Stomach (tissue), 4 donors: ENCODE results near the gene SBF1.
"Not testable (repeated sequence)": the region's sequence is repeated elsewhere in the genome, so short reads cannot be mapped to it uniquely, and the experiment has no call there.

Experiments
- EP300 ChIP-seq: sonication (generic); formaldehyde crosslinking; IDR thresholded peaks from one replicate; pipeline ENCODE4 v1.6.1; 2017; ENCODE audit warnings: antibody characterized with exemption
- POLR2A ChIP-seq, 4 donors: fragments of 450-650 bp; IDR thresholded peaks; one replicate each; pipeline ENCODE4 v1.6.1; 2016; ENCODE audit warnings: antibody characterized with exemption in 4 of 4, control low read depth in 2 of 4, mild to moderate bottlenecking in 1 of 4, moderate library complexity in 1 of 4
- TF ChIP-seq, protein P1 (sequence below), 7 experiments: fragments of 450-650 bp in 4 of 7; fragments of 200-600 bp in 3 of 7; sonication (generic) in 3 of 7; IDR thresholded peaks; one replicate each; pipeline ENCODE4 v1.5.1; 2016 to 2019; ENCODE audit warnings: antibody characterized with exemption in 7 of 7, control low read depth in 2 of 7, mild to moderate bottlenecking in 1 of 7

DNA sequence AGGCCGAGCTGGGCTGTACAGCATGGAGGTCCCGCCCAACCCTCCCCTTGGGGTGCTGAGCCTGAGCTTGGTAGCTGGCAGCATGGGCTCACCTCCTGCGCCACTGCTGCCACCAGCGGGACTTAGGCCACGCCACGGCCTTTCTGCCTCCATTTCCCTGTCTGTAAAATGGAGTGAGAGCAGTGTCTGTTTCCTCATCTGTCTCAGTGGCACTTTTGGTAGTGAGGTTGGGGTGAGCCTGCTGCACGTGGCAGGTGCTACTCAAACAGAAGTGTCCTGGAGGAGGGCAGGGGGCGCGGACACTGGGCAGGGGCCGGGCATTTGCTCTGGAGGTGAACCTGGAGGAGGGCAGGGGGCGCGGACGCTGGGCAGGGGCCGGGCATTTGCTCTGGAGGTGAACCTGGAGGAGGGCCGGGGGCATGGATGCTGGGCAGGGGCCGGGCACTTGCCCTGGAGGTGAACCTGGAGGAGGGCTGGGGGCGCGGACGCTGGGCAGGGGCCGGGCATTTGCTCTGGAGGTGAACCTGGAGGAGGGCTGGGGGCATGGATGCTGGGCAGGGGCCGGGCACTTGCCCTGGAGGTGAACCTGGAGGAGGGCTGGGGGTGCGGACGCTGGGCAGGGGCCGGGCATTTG lies 41.8 kb downstream of the SBF1 start:
- not testable (repeated sequence) for TF ChIP-seq EP300; POLR2A (IDR thresholded peaks at IDR 0.05)
- TF ChIP-seq, protein P1, sequence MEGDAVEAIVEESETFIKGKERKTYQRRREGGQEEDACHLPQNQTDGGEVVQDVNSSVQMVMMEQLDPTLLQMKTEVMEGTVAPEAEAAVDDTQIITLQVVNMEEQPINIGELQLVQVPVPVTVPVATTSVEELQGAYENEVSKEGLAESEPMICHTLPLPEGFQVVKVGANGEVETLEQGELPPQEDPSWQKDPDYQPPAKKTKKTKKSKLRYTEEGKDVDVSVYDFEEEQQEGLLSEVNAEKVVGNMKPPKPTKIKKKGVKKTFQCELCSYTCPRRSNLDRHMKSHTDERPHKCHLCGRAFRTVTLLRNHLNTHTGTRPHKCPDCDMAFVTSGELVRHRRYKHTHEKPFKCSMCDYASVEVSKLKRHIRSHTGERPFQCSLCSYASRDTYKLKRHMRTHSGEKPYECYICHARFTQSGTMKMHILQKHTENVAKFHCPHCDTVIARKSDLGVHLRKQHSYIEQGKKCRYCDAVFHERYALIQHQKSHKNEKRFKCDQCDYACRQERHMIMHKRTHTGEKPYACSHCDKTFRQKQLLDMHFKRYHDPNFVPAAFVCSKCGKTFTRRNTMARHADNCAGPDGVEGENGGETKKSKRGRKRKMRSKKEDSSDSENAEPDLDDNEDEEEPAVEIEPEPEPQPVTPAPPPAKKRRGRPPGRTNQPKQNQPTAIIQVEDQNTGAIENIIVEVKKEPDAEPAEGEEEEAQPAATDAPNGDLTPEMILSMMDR (IDR thresholded peaks at IDR 0.05), result not testable (repeated sequence)
